ENCODE data around the gene ALB.

- peak; percentile 59 to 97 (median 95) for TF ChIP-seq CTCF (IDR thresholded peaks at IDR 0.05)
- no peak for TF ChIP-seq POLR2A (IDR thresholded peaks at IDR 0.05)
Observed at GRCh38 chr4:73446336-73446938, 42.4 kb downstream of the ALB start.

All from body of pancreas (tissue), 4 donors.